H9 (cell line): ENCODE measurements around the gene MTX1. TPM values are rescaled to one million over a fixed set of nuclear protein-coding genes. Genes with fewer than 3 reads are reported as not detected.
A peak's percentile ranks its signal among the peaks of the same experiment; 100 is the strongest.

ENCODE experiments used
- DNase-seq: peaks from one replicate; pipeline ENCODE4 v3.0.0-alpha.2; 2017
- H2AFZ ChIP-seq: one replicate; pipeline ENCODE4 v1.6.1; 2013; ENCODE audit warnings: mild to moderate bottlenecking, low read length, control low read depth, moderate library complexity
- H2AK5ac ChIP-seq: 2 replicates; pipeline ENCODE4 v1.6.1; 2013; ENCODE audit warnings: low read length, control low read depth, mixed read lengths; ENCODE audit not compliant: insufficient read length
- H2BK120ac ChIP-seq: one replicate; pipeline ENCODE4 v1.6.1; 2013; ENCODE audit warnings: low read depth, mild to moderate bottlenecking, low read length, control low read depth, inconsistent platforms; ENCODE audit not compliant: poor library complexity, severe bottlenecking
- H2BK12ac ChIP-seq: 2 replicates; pipeline ENCODE4 v1.6.1; 2013; ENCODE audit warnings: low read length, control low read depth, mixed read lengths, low read depth; ENCODE audit not compliant: insufficient read length
- H2BK15ac ChIP-seq: 2 replicates; pipeline ENCODE4 v1.6.1; 2013; ENCODE audit warnings: low read depth, low read length, control low read depth
- H2BK20ac ChIP-seq: one replicate; pipeline ENCODE4 v1.6.1; 2013; ENCODE audit warnings: low read depth, mild to moderate bottlenecking, low read length, control low read depth, inconsistent platforms; ENCODE audit not compliant: poor library complexity, severe bottlenecking
- H2BK5ac ChIP-seq: 2 replicates; pipeline ENCODE4 v1.6.1; 2013; ENCODE audit warnings: low read length, control low read depth, mixed read lengths; ENCODE audit not compliant: insufficient read length
- H3K14ac ChIP-seq: 2 replicates; pipeline ENCODE4 v1.6.1; 2013; ENCODE audit warnings: low read length, control low read depth; ENCODE audit not compliant: insufficient read depth
- H3K18ac ChIP-seq: 2 replicates; pipeline ENCODE4 v1.6.1; 2013; ENCODE audit warnings: low read depth, mild to moderate bottlenecking, mixed read lengths, low read length, control low read depth; ENCODE audit not compliant: insufficient read length
- H3K23ac ChIP-seq: 2 replicates; pipeline ENCODE4 v1.6.1; 2013; ENCODE audit warnings: low read length, control low read depth, mixed read lengths, low read depth; ENCODE audit not compliant: insufficient read length
- H3K23me2 ChIP-seq: 2 replicates; pipeline ENCODE4 v1.6.1; 2013; ENCODE audit warnings: low read depth, mild to moderate bottlenecking, mixed read lengths, low read length, control low read depth; ENCODE audit not compliant: insufficient read length, poor library complexity, severe bottlenecking
- H3K27ac ChIP-seq: 2 replicates; pipeline ENCODE4 v1.5.1; 2013; ENCODE audit warnings: low read length, control low read depth, mixed read lengths, low read depth; ENCODE audit not compliant: insufficient read length
- H3K27me3 ChIP-seq: 2 replicates; pipeline ENCODE4 v1.6.1; 2013; ENCODE audit warnings: low read length, control low read depth, inconsistent platforms; ENCODE audit not compliant: insufficient read depth
- H3K4ac ChIP-seq: 2 replicates; pipeline ENCODE4 v1.6.1; 2013; ENCODE audit warnings: low read depth, mild to moderate bottlenecking, control low read depth, inconsistent platforms, low read length, moderate library complexity
- H3K4me1 ChIP-seq: 2 replicates; pipeline ENCODE4 v1.6.1; 2013; ENCODE audit warnings: low read length, control low read depth, inconsistent platforms; ENCODE audit not compliant: insufficient read depth
- H3K4me2 ChIP-seq: 2 replicates; pipeline ENCODE4 v1.6.1; 2013; ENCODE audit warnings: low read length, control low read depth, mixed read lengths; ENCODE audit not compliant: insufficient read length, insufficient read depth
- H3K56ac ChIP-seq: 2 replicates; pipeline ENCODE4 v1.6.1; 2013; ENCODE audit warnings: low read depth, mild to moderate bottlenecking, mixed read lengths, low read length, control low read depth; ENCODE audit not compliant: insufficient read length
- H3K79me1 ChIP-seq: 2 replicates; pipeline ENCODE4 v1.6.1; 2013; ENCODE audit warnings: low read depth, mild to moderate bottlenecking, moderate library complexity, low read length, control low read depth, inconsistent platforms; ENCODE audit not compliant: insufficient read depth, poor library complexity, severe bottlenecking
- H3K79me2 ChIP-seq: 2 replicates; pipeline ENCODE4 v1.6.1; 2013; ENCODE audit warnings: low read length, control low read depth, inconsistent platforms; ENCODE audit not compliant: insufficient read depth
- H3K9ac ChIP-seq: 2 replicates; pipeline ENCODE4 v1.6.1; 2013; ENCODE audit warnings: low read length, control low read depth, mixed read lengths; ENCODE audit not compliant: insufficient read length; ENCODE audit errors: extremely low read depth
- H3K9me3 ChIP-seq: one replicate; pipeline ENCODE4 v1.6.1; 2013; ENCODE audit warnings: low read depth, low read length, inconsistent platforms; ENCODE audit not compliant: control insufficient read depth
- H3T11ph ChIP-seq: one replicate; pipeline ENCODE4 v1.6.1; 2013; ENCODE audit warnings: mild to moderate bottlenecking, low read length, control low read depth, inconsistent platforms
- H4K20me1 ChIP-seq: one replicate; pipeline ENCODE4 v1.6.1; 2013; ENCODE audit not compliant: control insufficient read depth, insufficient read length, insufficient read depth
- H4K5ac ChIP-seq: 2 replicates; pipeline ENCODE4 v1.6.1; 2013; ENCODE audit warnings: low read depth, mild to moderate bottlenecking, mixed read lengths, low read length, control low read depth; ENCODE audit not compliant: insufficient read length
- H4K8ac ChIP-seq: replicated peaks from 2 replicates; pipeline ENCODE4 v1.6.1; 2013; ENCODE audit warnings: low read length, control low read depth, mixed read lengths, low read depth; ENCODE audit not compliant: insufficient read length
- H4K91ac ChIP-seq: 2 replicates; pipeline ENCODE4 v1.6.1; 2013; ENCODE audit warnings: low read depth, mild to moderate bottlenecking, moderate library complexity, mixed read lengths, low read length, control low read depth; ENCODE audit not compliant: insufficient read length
- H3K27ac Mint-ChIP-seq, 3 experiments: 2 replicates in 2 of 3; 3 replicates in 1 of 3; pipeline ENCODE4 v1.8.0; 2020 to 2021; ENCODE audit warnings: mixed read lengths in 3 of 3, mild to moderate bottlenecking in 1 of 3, moderate library complexity in 1 of 3
- H3K27me3 Mint-ChIP-seq: 2 replicates; pipeline ENCODE4 v1.8.0; 2021; ENCODE audit warnings: low read depth, mild to moderate bottlenecking, moderate library complexity, mixed read lengths
- H3K36me3 Mint-ChIP-seq, 3 experiments: 2 replicates in 2 of 3; 3 replicates in 1 of 3; pipeline ENCODE4 v1.8.0; 2020 to 2021; ENCODE audit warnings: low read depth in 3 of 3, mixed read lengths in 3 of 3; ENCODE audit not compliant: insufficient read depth in 1 of 3
- H3K4me1 Mint-ChIP-seq, 2 experiments: 2 replicates each; pipeline ENCODE4 v1.8.0; 2020; ENCODE audit warnings: mixed read lengths in 2 of 2
- H3K4me3 Mint-ChIP-seq, 2 experiments: 2 replicates in 1 of 2; 3 replicates in 1 of 2; pipeline ENCODE4 v1.8.0; 2020 to 2021; ENCODE audit warnings: mild to moderate bottlenecking in 2 of 2, mixed read lengths in 2 of 2, moderate library complexity in 1 of 2
- H3K9me3 Mint-ChIP-seq, 2 experiments: 2 replicates in 1 of 2; 3 replicates in 1 of 2; pipeline ENCODE4 v1.8.0; 2020; ENCODE audit warnings: mild to moderate bottlenecking in 2 of 2, mixed read lengths in 2 of 2, moderate library complexity in 1 of 2
- CTCF ChIP-seq: fragments of 200-600 bp; sonication (generic); conservative IDR thresholded peaks from 3 replicates; pipeline ENCODE4 v1.8.0; 2021; ENCODE audit warnings: antibody characterized with exemption, mild to moderate bottlenecking
- WGBS: extraction: QIAGEN DNeasy Blood & Tissue Kit; methylation state at CpG from one replicate; pipeline ENCODE4 v1.1.7; 2013; ENCODE audit warnings: missing lambda C conversion rate, low lambda C conversion rate, mixed read lengths; ENCODE audit not compliant: insufficient read length; ENCODE audit errors: extremely low coverage; 5-methylcytosine and 5-hydroxymethylcytosine counted together
- total RNA-seq: library from RNA; stranded (reverse); gene quantifications from 2 replicates; pipeline ENCODE4 v1.2.1, GENCODE V29; 2021

MTX1 gene
- total RNA-seq, 1 experiment from 2014 or later: 45.0 TPM

- H3K4me2 ChIP-seq: peak overlapping the region; percentile 22
Observed at GRCh38 chr1:155250633-155251449, 42.3 kb downstream of the MTX1 start.

More at GRCh38 chr1:155250633-155251449, 42.3 kb downstream of the MTX1 start:
- Mint-ChIP-seq H3K4me1 (peaks cover 25 to 27% of the 10 kb centered on the region in 2 experiments), H3K27me3 (peaks cover 18% of the 10 kb centered on the region), H3K27ac (peak overlapping the region in 1 of 3 experiments; percentile 8; a peak in 2 of 7 replicates), H3K9me3 (no peaks in the 10 kb centered on the region), H3K4me3 (peak overlapping the region; percentile 15 to 66; a peak in 3 of 5 replicates), H3K36me3 (peaks cover 10 to 30% (median 27%) of the 10 kb centered on the region in 3 experiments)
- H4K8ac ChIP-seq: no peak overlapping the region
- no peaks in the 10 kb centered on the region for H4K20me1 ChIP-seq
- no peak overlapping the region for H2BK5ac ChIP-seq
- H2BK15ac ChIP-seq: no peak overlapping the region
- no peak overlapping the region for H3K56ac ChIP-seq
- H3T11ph ChIP-seq: no peak overlapping the region
- H2BK120ac ChIP-seq: no peak overlapping the region
- H2AK5ac ChIP-seq: no peak overlapping the region
- H3K23ac ChIP-seq: no peak overlapping the region
- H3K27me3 ChIP-seq: no peaks in the 10 kb centered on the region; the same call in 1 of the 2 replicates
- H2AFZ ChIP-seq: no peak overlapping the region
- H3K18ac ChIP-seq: no peak overlapping the region
- H3K27ac ChIP-seq: no peak overlapping the region
- H3K4ac ChIP-seq: no peak overlapping the region
- H2BK12ac ChIP-seq: no peak overlapping the region
- H4K91ac ChIP-seq: no peak overlapping the region
- DNase-seq: peak; percentile 96
- H3K79me1 ChIP-seq: no peaks in the 10 kb centered on the region
- peaks cover 4% of the 10 kb centered on the region; the same call in 1 of the 2 replicates for H3K4me1 ChIP-seq
- no peaks in the 10 kb centered on the region for H3K9me3 ChIP-seq
- WGBS: no CpG with 5 or more reads among the region's 23 CpGs
- no peaks in the 10 kb centered on the region for H3K79me2 ChIP-seq
- H4K5ac ChIP-seq: no peak overlapping the region
- H3K9ac ChIP-seq: no peak overlapping the region
- no peak overlapping the region for H2BK20ac ChIP-seq
- H3K23me2 ChIP-seq: peaks cover 13% of the 10 kb centered on the region
- TF ChIP-seq CTCF: peak; percentile 100; the same call in 2 of the 3 replicates
- no peak overlapping the region for H3K14ac ChIP-seq
